Measurements from ENCODE around the gene FNDC3B. TPM values are rescaled to one million over a fixed set of nuclear protein-coding genes. Genes with fewer than 3 reads are reported as not detected.

FNDC3B gene
- total and polyA plus RNA-seq, 2 of the 8 experiments (the other 6 are each of a cell fraction or from before 2014, with no cell fraction given) = 14.1 to 44.4 TPM

DNA sequence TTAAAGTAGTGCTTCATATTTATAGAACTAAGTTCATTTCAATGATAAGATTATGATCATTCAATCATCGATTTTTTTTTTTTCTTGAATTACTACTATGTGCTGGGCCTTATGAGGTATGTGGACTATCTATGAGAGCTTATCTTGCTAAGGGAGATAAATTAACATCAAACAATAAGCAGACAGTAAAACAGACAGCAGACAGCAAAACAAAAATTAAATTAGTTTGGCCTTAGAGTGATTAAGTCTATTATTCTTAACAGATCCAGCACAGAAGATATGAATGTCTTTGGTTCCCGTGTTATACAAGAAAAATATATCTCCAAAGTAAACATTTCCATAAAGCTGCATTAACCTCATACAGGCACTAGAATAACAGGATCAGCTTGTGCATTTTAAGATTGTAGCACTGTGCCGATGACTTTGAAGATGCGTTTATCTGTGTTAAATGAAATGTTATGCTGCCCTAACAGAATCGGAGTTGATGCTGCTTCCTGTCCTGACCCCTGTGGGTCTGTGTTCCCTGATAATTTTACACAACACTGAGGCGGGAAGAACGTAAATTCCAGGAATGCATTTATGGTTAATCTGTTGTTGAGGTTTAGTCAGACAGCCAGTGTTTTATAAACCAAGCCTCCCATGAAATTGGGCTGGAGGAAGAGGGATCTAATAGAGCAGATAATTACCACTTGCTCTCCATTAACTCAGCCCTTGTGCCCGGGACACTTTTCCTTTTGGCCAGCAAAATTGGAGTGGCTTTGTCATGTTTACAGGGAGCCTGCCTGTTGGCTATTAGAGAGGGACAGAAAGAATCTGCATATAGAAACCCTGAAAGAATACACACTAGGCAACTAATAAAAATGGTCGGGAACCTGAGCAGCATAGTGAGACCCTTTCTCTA, 328.1 kb downstream of the FNDC3B start:
- Histone ChIP-seq H3K4ac (replicated peaks; ENCODE audit: insufficient read length, low read depth, low read length) (no peak overlapping the region), H3K23ac (ENCODE audit: insufficient read length) (no peak overlapping the region), H3K4me1 (replicated peaks in 1 of 4; ENCODE audit: control insufficient read depth in 3 of 4, insufficient read depth in 4 of 4, low read length in 3 of 4) (no peaks in the 10 kb centered on the region; a peak in 1 of 7 replicates), H4K20me1 (replicated peaks in 1 of 2; ENCODE audit: control insufficient read depth in 1 of 2, insufficient read depth in 2 of 2, low read length in 2 of 2) (no peaks in the 10 kb centered on the region), H2BK20ac (ENCODE audit: low read length) (no peak overlapping the region), H3K18ac (ENCODE audit: extremely low read depth, low read length) (no peak overlapping the region), H2BK12ac (ENCODE audit: low read depth, low read length) (no peak overlapping the region), H3K27ac (ENCODE audit: low read depth, low read length) (no peak overlapping the region), H4K8ac (ENCODE audit: extremely low read depth, insufficient read depth, low read length) (no peak overlapping the region), H2AK5ac (ENCODE audit: low read depth, low read length) (no peak overlapping the region), H3K27me3 (replicated peaks in 1 of 4; ENCODE audit: control insufficient read depth in 3 of 4, extremely low read depth in 1 of 4, insufficient read depth in 3 of 4, low read length in 3 of 4) (no peaks in the 10 kb centered on the region), H3K36me3 (ENCODE audit: control insufficient read depth in 2 of 4, insufficient read depth in 4 of 4, low read length in 3 of 4) (peaks cover 0 to 11% (median 7%) of the 10 kb centered on the region in 4 experiments; a peak in 7 of 8 replicates), H2BK120ac (replicated peaks; ENCODE audit: low read depth, low read length) (no peak overlapping the region), H3K79me2 (ENCODE audit: control insufficient read depth in 1 of 2, insufficient read depth in 2 of 2, low read length in 2 of 2) (no peaks in the 10 kb centered on the region), H4K91ac (replicated peaks; ENCODE audit: insufficient read length, low read length) (no peak overlapping the region), H2BK5ac (ENCODE audit: low read depth, low read length) (no peak overlapping the region), H3K14ac (ENCODE audit: insufficient read length) (no peak overlapping the region), H3K4me3 (ENCODE audit: extremely low read depth in 1 of 4, insufficient read depth in 2 of 4, low read depth in 3 of 4, low read length in 4 of 4) (no peak overlapping the region), H3K23me2 (ENCODE audit: low read depth, low read length) (no peaks in the 10 kb centered on the region), H3K79me1 (ENCODE audit: low read depth, low read length) (no peaks in the 10 kb centered on the region), H2BK15ac (ENCODE audit: low read length) (no peak overlapping the region), H2AFZ (ENCODE audit: low read length) (no peak overlapping the region), H3K9ac (replicated peaks in 1 of 4; ENCODE audit: extremely low read depth in 1 of 4, low read depth in 3 of 4, low read length in 3 of 4) (no peak overlapping the region), H3K56ac (replicated peaks; ENCODE audit: insufficient read length, low read depth, low read length) (no peak overlapping the region), H4K5ac (ENCODE audit: insufficient read length, low read depth, low read length) (no peak overlapping the region), H3K4me2 (ENCODE audit: insufficient read depth in 1 of 2, low read depth in 2 of 2, low read length in 2 of 2) (no peak overlapping the region), H3K9me3 (ENCODE audit: insufficient read depth in 2 of 2, low read depth in 1 of 2, low read length in 1 of 2) (no peaks in the 10 kb centered on the region)
- CTCF ChIA-PET (ENCODE audit: partially characterized antibody) = interaction anchor here (0.6 to 1.2 kb wide), 2 partner anchors 161 to 228 kb away, joined by 3 to 4 read pairs; no protein-coding TSS in a partner anchor
- FAIRE-seq = no peak
- DNase-seq (ENCODE audit: low read depth in 1 of 2, low spot score in 2 of 2) = no peak
- 90% methylated on average over 9 of the region's 9 CpGs; no CpG with 5 or more reads in 1 of the 2 experiments for WGBS, 2 experiments (ENCODE audit: extremely low coverage in 1 of 2, insufficient coverage in 1 of 2, insufficient read length in 1 of 2, insufficient replicate concordance in 2 of 2, low coverage in 1 of 2, low lambda C conversion rate in 2 of 2, missing lambda C conversion rate in 1 of 2)
- POLR2A ChIA-PET (ENCODE audit: partially characterized antibody) = no interaction called here
